GM12892 (cell line): Measurements from ENCODE around the gene RAD51AP2.

Experiments
- POLR2A ChIP-seq: IDR thresholded peaks from 2 replicates; pipeline ENCODE4 v1.6.1; 2011; ENCODE audit warnings: low read depth, low read length, control low read depth
- TAF1 ChIP-seq: IDR thresholded peaks from 2 replicates; pipeline ENCODE4 v1.6.1; 2011; ENCODE audit warnings: low read depth, mild to moderate bottlenecking, control low read depth, low read length, borderline replicate concordance

DNA sequence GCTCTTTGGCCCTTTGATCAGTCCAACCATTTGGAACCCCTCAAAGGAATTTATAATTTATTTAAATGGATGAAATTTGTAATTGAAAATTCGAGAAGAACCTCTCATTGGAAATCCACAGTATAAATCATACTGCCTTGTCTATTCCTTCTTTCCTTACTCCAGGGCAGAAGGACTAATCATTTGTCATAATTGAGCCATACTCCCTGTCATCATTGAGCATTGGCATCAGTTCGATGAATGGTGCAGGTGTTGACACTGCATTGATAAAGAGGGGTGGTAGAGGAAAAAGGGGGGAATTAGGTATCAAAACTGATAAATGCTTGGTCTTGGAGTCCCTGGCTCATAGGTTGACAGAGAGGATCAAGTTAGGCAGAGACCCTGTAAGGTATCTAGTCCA lies 24.2 kb upstream of the RAD51AP2 start:
- TF ChIP-seq POLR2A (no peak), TAF1 (no peak)
